Glutamatergic neuron (in vitro differentiated cells): ENCODE measurements around the gene NTNG1. TPM values are rescaled to one million over a fixed set of nuclear protein-coding genes. Genes with fewer than 3 reads are reported as not detected.

Experiments
- DNase-seq: peaks from one replicate; pipeline ENCODE4 v3.0.0; 2022
- H3K27ac Mint-ChIP-seq: one replicate; pipeline ENCODE4 v1.8.0; 2020; ENCODE audit warnings: mild to moderate bottlenecking, mixed read lengths, inconsistent platforms; ENCODE audit not compliant: unreplicated experiment
- H3K27me3 Mint-ChIP-seq: one replicate; pipeline ENCODE4 v1.8.0; 2020; ENCODE audit warnings: mild to moderate bottlenecking, moderate library complexity, mixed read lengths, inconsistent platforms; ENCODE audit not compliant: unreplicated experiment
- H3K36me3 Mint-ChIP-seq: one replicate; pipeline ENCODE4 v1.8.0; 2020; ENCODE audit warnings: mild to moderate bottlenecking, mixed read lengths, inconsistent platforms; ENCODE audit not compliant: unreplicated experiment
- H3K4me1 Mint-ChIP-seq: one replicate; pipeline ENCODE4 v1.8.0; 2020; ENCODE audit warnings: mild to moderate bottlenecking, low read depth, mixed read lengths, inconsistent platforms; ENCODE audit not compliant: unreplicated experiment
- H3K4me3 Mint-ChIP-seq: one replicate; pipeline ENCODE4 v1.8.0; 2020; ENCODE audit warnings: mild to moderate bottlenecking, mixed read lengths, inconsistent platforms; ENCODE audit not compliant: unreplicated experiment
- H3K9me3 Mint-ChIP-seq: one replicate; pipeline ENCODE4 v1.8.0; 2020; ENCODE audit warnings: mild to moderate bottlenecking, moderate library complexity, mixed read lengths, inconsistent platforms; ENCODE audit not compliant: unreplicated experiment
- total RNA-seq: library from RNA; stranded (reverse); fragmentation: NEBNext Ultra II Directional; extraction: Animal tissue kit (Norgen Biotek cat#: 25700); gene quantifications from one replicate; pipeline ENCODE4 v1.2.1, GENCODE V29; 2021; ENCODE audit not compliant: unreplicated experiment
- TF ChIP-seq, protein P1 (sequence below): fragments of 200-600 bp; sonication (generic); IDR thresholded peaks from one replicate; pipeline ENCODE4 v1.5.0; 2021; ENCODE audit not compliant: partially characterized antibody, unreplicated experiment

The NTNG1 gene
- total RNA-seq, 1 donor from 2014 or later = 3.2 TPM

DNA sequence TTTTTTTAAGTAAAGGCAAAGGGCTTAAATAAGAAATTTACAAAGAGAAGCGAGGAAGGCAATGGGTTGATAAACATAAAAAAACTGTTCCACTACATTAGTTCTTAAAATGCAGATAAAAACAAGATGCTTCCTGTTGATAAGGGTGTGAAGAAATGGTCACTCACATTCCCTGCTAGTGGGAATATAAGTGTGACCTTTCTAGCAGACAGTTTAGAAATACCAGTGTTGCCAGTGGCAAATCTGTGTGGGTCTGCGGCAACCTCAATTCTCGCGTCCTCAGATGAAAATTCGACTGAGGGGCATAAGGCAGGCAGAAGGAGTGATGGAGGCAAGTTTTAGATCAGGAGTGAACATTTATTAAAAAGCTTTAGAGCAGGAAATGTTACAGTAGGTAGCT lies 151.1 kb downstream of the NTNG1 start:
- TF ChIP-seq, protein P1, sequence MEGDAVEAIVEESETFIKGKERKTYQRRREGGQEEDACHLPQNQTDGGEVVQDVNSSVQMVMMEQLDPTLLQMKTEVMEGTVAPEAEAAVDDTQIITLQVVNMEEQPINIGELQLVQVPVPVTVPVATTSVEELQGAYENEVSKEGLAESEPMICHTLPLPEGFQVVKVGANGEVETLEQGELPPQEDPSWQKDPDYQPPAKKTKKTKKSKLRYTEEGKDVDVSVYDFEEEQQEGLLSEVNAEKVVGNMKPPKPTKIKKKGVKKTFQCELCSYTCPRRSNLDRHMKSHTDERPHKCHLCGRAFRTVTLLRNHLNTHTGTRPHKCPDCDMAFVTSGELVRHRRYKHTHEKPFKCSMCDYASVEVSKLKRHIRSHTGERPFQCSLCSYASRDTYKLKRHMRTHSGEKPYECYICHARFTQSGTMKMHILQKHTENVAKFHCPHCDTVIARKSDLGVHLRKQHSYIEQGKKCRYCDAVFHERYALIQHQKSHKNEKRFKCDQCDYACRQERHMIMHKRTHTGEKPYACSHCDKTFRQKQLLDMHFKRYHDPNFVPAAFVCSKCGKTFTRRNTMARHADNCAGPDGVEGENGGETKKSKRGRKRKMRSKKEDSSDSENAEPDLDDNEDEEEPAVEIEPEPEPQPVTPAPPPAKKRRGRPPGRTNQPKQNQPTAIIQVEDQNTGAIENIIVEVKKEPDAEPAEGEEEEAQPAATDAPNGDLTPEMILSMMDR = no peak
- Mint-ChIP-seq H3K36me3 (no peaks in the 10 kb centered on the region), H3K27me3 (no peaks in the 10 kb centered on the region), H3K4me3 (no peak overlapping the region), H3K9me3 (peaks cover 5% of the 10 kb centered on the region), H3K27ac (peak overlapping the region; percentile 60), H3K4me1 (peaks cover 24% of the 10 kb centered on the region)
- DNase-seq = no peak

DNA sequence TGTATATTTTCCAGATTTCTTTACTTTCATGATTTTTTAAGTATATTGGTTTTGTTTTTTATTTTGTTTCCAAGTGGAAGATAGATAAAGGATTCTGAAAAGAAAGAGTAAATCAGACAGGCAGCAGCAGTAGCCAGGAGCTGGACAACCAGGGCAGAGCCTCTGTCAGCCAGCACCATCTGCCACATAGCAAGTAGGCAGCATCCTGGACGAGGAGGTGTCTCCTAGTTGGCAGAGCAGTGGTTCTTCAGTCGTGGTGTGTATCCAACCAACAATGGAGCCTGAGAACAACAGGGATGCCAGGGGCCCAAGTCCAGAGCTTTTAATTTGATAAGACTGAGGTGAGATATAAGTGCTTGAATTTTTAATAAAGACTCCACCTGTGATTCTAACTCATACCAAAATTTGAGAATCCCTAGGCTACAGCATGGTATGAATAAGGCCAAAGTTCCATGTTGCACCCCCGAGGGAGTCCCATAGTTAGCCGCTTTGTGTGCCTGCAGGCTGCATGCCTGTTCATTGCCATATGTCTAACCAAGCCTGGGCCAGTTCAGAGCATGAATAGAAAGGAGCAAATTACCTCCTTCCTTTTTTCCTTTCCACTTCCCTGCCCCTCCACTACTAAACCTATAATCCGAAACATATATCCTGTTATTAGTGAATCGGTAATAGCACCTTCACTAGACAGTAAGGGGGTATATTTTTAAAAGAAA lies 153.2 kb downstream of the NTNG1 start:
- H3K4me1 Mint-ChIP-seq = peaks cover 27% of the 10 kb centered on the region
- peaks cover 5% of the 10 kb centered on the region for H3K9me3 Mint-ChIP-seq
- DNase-seq = peak; percentile 23
- H3K27ac Mint-ChIP-seq = peak overlapping the region; percentile 90
- TF ChIP-seq, protein P1 = no peak
- H3K27me3 Mint-ChIP-seq = no peaks in the 10 kb centered on the region
- H3K36me3 Mint-ChIP-seq = no peaks in the 10 kb centered on the region
- H3K4me3 Mint-ChIP-seq = no peak overlapping the region

DNA sequence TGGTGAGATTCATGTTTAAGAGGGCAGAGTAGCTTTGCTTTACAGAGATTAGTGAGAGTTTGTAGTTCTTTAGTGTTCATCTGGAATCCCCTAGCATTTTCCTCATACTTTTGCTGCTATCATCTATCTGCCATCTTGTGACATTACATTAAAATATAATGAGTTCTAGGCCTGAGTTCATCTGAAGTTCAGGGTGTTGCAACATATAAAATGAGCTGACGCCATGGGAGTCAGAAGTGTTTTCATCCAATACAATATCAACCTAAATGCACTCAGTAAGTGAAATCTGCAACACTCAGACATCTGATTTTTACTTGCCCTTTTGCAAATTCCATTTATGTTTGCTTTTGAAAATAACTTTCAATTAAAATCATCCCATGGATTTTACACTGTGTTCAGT lies 153.8 kb downstream of the NTNG1 start:
- Mint-ChIP-seq H3K27ac (peak overlapping the region; percentile 90), H3K4me1 (peaks cover 27% of the 10 kb centered on the region), H3K9me3 (peaks cover 5% of the 10 kb centered on the region), H3K36me3 (no peaks in the 10 kb centered on the region), H3K4me3 (no peak overlapping the region), H3K27me3 (no peaks in the 10 kb centered on the region)
- TF ChIP-seq, protein P1 = no peak
- no peak for DNase-seq

DNA sequence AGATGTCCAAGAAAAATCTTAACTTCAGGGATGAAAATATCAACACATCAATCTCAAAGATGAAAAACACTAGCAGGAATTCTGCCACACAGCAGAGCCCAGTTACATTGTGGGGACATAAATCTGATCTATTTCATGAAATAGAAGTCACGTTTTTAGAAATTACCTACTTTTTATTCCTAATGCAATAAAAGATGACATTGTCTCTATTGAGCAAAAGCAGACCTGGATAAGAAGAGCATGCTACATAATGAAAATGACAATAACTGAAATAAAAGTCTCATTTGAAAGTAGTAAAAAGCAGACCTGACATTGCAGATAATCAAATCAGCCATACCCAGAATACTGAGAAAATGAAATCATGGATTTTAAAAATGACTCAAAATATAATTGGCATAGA lies 156.8 kb downstream of the NTNG1 start:
- Mint-ChIP-seq H3K4me1 (peaks cover 18% of the 10 kb centered on the region), H3K27me3 (no peaks in the 10 kb centered on the region), H3K27ac (no peak overlapping the region), H3K9me3 (peaks cover 5% of the 10 kb centered on the region), H3K4me3 (no peak overlapping the region), H3K36me3 (no peaks in the 10 kb centered on the region)
- DNase-seq = no peak
- TF ChIP-seq, protein P1 = no peak

DNA sequence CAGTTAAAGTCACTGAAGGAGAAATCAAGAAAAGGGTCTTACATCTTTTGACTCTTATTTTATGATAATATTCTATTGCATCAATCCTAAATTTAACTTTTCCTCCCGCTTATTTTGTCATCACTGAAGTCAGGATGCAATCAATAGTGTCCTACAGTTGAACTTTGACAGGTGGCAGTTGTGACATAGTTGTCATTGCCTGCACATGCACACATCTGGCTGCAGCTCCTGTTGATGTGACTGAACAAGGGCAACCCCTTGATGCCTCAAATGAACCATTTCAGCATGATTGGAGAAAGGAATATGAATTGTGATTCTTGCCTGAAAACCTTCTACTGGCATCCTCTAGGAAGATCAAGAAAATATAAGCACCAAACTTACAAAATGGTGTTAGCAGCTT lies 157.7 kb downstream of the NTNG1 start:
- Mint-ChIP-seq H3K4me1 (peaks cover 16% of the 10 kb centered on the region), H3K4me3 (no peak overlapping the region), H3K9me3 (peaks cover 5% of the 10 kb centered on the region), H3K36me3 (no peaks in the 10 kb centered on the region), H3K27me3 (no peaks in the 10 kb centered on the region), H3K27ac (no peak overlapping the region)
- no peak for DNase-seq
- TF ChIP-seq, protein P1 = no peak
